ENCODE results near the gene SLC30A1. TPM values are rescaled to one million over a fixed set of nuclear protein-coding genes. Genes with fewer than 3 reads are reported as not detected.
A peak's percentile ranks its signal among the peaks of the same experiment; 100 is the strongest.

The SLC30A1 gene
- total and polyA plus RNA-seq, 5 donors from 2014 or later: 1.8 to 8.1 (median 3.7) TPM

DNA sequence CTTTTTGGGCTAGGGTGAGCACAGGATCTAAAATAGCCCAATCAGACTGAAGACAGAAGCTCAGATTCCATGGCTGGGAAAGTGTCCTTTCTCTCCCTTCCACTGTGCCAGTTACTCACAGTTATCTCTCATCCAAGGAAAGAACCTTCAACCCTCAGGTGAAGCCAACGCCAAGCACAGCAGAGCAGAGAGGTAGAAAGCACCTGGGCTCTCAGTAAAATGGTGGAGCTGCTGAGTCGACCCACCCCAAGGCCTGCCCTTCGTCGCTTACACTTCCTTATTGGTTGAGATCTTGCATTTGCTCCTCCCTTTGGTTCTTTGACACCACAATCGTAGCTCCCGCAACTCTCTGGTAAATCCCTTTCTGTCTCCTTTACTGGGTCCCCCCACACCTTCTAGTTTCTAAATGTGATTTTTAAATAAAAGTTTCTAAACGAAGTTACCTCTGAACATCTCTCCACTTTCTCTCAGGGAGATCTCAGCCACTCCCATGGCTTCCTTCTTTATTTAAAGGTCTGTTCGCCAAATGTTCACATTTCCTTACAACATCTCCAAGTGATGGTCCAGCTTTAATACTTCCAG lies 27.5 kb upstream of the SLC30A1 start:
- Histone ChIP-seq H3K36me3 (ENCODE audit: control insufficient read depth, insufficient read depth, low read length) (no peaks in the 10 kb centered on the region), H3K4me1 (ENCODE audit: control insufficient read depth, insufficient read depth, low read length, poor library complexity, severe bottlenecking) (peaks cover 6% of the 10 kb centered on the region), H3K9me3 (ENCODE audit: control insufficient read depth in 2 of 2, low read length in 2 of 2) (no peaks in the 10 kb centered on the region), H3K27me3 (ENCODE audit: control insufficient read depth, insufficient read depth, low read length) (no peaks in the 10 kb centered on the region), H3K4me3 (ENCODE audit: low read depth, low read length) (peak overlapping the region; percentile 59), H3K27ac (ENCODE audit: insufficient read depth, low read length, poor library complexity, severe bottlenecking) (peak overlapping the region; percentile 53)
- Mint-ChIP-seq H3K9me3 (no peaks in the 10 kb centered on the region), H3K36me3 (no peaks in the 10 kb centered on the region), H3K27me3 (peaks cover 11% of the 10 kb centered on the region), H3K4me1 (peaks cover 8 to 25% (median 12%) of the 10 kb centered on the region in 4 donors), H3K27ac (peak overlapping the region in 2 of 3 donors; percentile 87 to 92), H3K4me3 (peak overlapping the region; percentile 69 to 86 (median 84))
- peak in 2 of 3 donors; percentile 24 to 60 for DNase-seq
- ATAC-seq (ENCODE audit: low read depth in 2 of 2): peak; percentile 68 to 71

DNA sequence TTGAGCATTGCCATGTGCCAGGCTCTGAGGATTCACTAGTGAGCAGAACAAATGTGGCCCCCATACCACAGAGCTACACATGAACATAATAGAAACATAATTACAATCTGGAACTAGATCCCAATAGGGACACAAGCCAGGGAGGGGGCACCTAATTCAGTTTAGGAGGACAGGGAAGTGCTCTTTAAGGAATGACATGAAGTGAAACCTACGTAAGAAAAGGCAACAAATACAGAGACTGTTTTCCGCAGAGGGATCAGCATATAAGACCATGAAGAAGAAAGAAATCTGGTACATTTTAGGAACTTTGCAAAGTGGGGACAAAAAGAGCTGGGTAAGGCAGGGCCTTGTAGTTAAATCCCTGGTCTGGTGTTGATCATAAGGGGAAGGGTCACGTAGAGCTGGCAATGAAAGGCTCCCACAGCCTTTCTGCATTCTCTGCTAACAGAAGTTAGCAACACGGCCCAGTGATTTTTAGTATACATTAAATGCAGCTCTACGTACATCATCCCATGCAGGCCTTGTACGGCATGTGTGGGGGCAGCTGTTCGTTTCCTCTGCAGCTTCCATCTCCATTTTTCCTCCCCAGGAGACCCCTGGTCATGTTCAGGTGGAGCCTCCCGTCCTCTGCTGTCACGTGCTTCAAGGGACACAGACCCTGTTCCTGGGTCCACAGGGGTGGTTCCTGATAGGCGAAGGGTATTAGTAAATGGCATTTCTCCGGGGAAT lies 26.8 kb upstream of the SLC30A1 start:
- Mint-ChIP-seq H3K9me3 (no peaks in the 10 kb centered on the region), H3K4me1 (peaks cover 8 to 25% (median 12%) of the 10 kb centered on the region in 4 donors), H3K36me3 (no peaks in the 10 kb centered on the region), H3K27me3 (peaks cover 17% of the 10 kb centered on the region), H3K27ac (peak overlapping the region in 1 of 3 donors; percentile 87), H3K4me3 (peak overlapping the region in 3 of 4 donors; percentile 43 to 86 (median 83))
- DNase-seq: no peak
- no peak overlapping the region for H3K27ac ChIP-seq (ENCODE audit: insufficient read depth, low read length, poor library complexity, severe bottlenecking)
- no peak for ATAC-seq (ENCODE audit: low read depth in 2 of 2)
- peak overlapping the region; percentile 59 for H3K4me3 ChIP-seq (ENCODE audit: low read depth, low read length)
- no peaks in the 10 kb centered on the region for H3K9me3 ChIP-seq (ENCODE audit: control insufficient read depth in 2 of 2, low read length in 2 of 2)
- no peaks in the 10 kb centered on the region for H3K36me3 ChIP-seq (ENCODE audit: control insufficient read depth, insufficient read depth, low read length)
- peaks cover under 1% of the 10 kb centered on the region for H3K27me3 ChIP-seq (ENCODE audit: control insufficient read depth, insufficient read depth, low read length)
- H3K4me1 ChIP-seq (ENCODE audit: control insufficient read depth, insufficient read depth, low read length, poor library complexity, severe bottlenecking): peaks cover 6% of the 10 kb centered on the region

DNA sequence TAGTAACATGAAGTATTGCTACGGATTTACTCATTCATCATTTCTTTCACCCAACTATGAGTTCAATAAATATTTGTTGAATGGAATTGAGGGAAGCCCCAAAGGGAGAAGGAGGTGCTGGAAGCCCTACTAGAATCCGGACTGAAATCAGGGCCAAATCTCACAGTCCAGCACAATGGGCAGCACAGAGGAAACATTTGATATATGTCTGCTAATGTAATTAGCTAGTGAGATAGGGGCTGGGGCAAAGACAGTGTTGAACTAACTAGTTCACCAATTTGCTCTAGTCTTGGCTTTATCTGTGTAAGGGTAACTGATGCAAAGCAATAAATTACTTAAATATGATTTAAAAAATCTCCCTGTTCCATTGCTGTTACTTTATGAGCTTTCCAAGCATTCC lies 26.1 kb upstream of the SLC30A1 start:
- H3K27ac Mint-ChIP-seq: no peak overlapping the region
- H3K27me3 Mint-ChIP-seq: peaks cover 18% of the 10 kb centered on the region
- H3K27ac ChIP-seq (ENCODE audit: insufficient read depth, low read length, poor library complexity, severe bottlenecking): no peak overlapping the region
- H3K36me3 ChIP-seq (ENCODE audit: control insufficient read depth, insufficient read depth, low read length): no peaks in the 10 kb centered on the region
- ATAC-seq (ENCODE audit: low read depth in 2 of 2): no peak
- no peak for DNase-seq
- H3K4me1 ChIP-seq (ENCODE audit: control insufficient read depth, insufficient read depth, low read length, poor library complexity, severe bottlenecking): peaks cover 6% of the 10 kb centered on the region
- H3K4me3 Mint-ChIP-seq: no peak overlapping the region
- no peaks in the 10 kb centered on the region for H3K36me3 Mint-ChIP-seq
- H3K9me3 Mint-ChIP-seq: no peaks in the 10 kb centered on the region
- peaks cover 8 to 25% (median 12%) of the 10 kb centered on the region in 4 donors for H3K4me1 Mint-ChIP-seq
- peaks cover 2% of the 10 kb centered on the region for H3K27me3 ChIP-seq (ENCODE audit: control insufficient read depth, insufficient read depth, low read length)
- H3K4me3 ChIP-seq (ENCODE audit: low read depth, low read length): no peak overlapping the region
- no peaks in the 10 kb centered on the region for H3K9me3 ChIP-seq (ENCODE audit: control insufficient read depth in 2 of 2, low read length in 2 of 2)

DNA sequence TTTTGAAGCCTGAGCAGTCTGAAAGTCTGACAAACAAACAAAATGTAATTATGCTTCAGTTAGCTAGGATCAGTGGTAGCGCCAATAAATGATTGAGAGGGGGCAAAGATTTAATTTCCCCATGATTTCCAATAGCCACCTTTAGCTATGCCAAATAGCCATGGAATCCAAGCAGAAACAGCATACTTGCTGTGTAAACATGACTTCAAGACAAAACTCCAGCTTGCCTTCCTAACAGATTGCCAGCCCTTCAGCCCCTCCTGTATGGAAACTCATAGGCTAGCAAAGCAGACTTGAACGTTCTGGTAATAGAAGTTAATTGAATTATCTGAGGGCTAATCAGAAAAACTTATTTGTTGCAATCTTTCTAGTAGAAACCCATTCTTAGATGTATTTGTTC lies 25.6 kb upstream of the SLC30A1 start:
- H3K4me1 ChIP-seq (ENCODE audit: control insufficient read depth, insufficient read depth, low read length, poor library complexity, severe bottlenecking): peaks cover 6% of the 10 kb centered on the region
- no peak overlapping the region for H3K27ac ChIP-seq (ENCODE audit: insufficient read depth, low read length, poor library complexity, severe bottlenecking)
- Mint-ChIP-seq H3K27ac (no peak overlapping the region), H3K9me3 (no peaks in the 10 kb centered on the region), H3K27me3 (peaks cover 18% of the 10 kb centered on the region), H3K36me3 (no peaks in the 10 kb centered on the region), H3K4me3 (no peak overlapping the region), H3K4me1 (peaks cover 8 to 25% (median 12%) of the 10 kb centered on the region in 4 donors)
- DNase-seq (no peak), ATAC-seq (ENCODE audit: low read depth in 2 of 2) (no peak)
- no peaks in the 10 kb centered on the region for H3K36me3 ChIP-seq (ENCODE audit: control insufficient read depth, insufficient read depth, low read length)
- H3K27me3 ChIP-seq (ENCODE audit: control insufficient read depth, insufficient read depth, low read length): peaks cover 2% of the 10 kb centered on the region
- no peaks in the 10 kb centered on the region for H3K9me3 ChIP-seq (ENCODE audit: control insufficient read depth in 2 of 2, low read length in 2 of 2)
- H3K4me3 ChIP-seq (ENCODE audit: low read depth, low read length): no peak overlapping the region

DNA sequence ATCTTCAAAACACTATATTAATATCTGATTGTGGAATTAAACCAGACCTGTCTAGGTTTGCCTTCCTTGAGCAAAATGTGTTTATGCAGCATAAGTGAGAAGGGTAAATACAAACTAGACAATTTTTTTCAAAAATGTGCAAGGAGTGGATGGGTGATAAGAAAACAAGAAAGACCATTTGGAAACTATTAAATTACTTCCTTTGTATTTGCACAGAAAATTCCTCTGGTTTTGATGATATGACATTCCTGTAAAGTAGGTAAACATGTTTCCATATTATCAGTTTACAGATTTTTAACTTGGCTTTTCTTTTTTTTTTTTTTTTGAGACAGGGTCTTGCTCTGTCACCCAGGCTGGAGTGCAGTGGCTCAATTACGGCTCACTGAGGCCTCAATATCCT lies 24.8 kb upstream of the SLC30A1 start:
- ATAC-seq (ENCODE audit: low read depth in 2 of 2) (no peak), DNase-seq (no peak)
- Histone ChIP-seq H3K27me3 (ENCODE audit: control insufficient read depth, insufficient read depth, low read length) (peaks cover 2% of the 10 kb centered on the region), H3K9me3 (ENCODE audit: control insufficient read depth in 2 of 2, low read length in 2 of 2) (no peaks in the 10 kb centered on the region), H3K27ac (ENCODE audit: insufficient read depth, low read length, poor library complexity, severe bottlenecking) (no peak overlapping the region), H3K4me3 (ENCODE audit: low read depth, low read length) (no peak overlapping the region), H3K36me3 (ENCODE audit: control insufficient read depth, insufficient read depth, low read length) (no peaks in the 10 kb centered on the region), H3K4me1 (ENCODE audit: control insufficient read depth, insufficient read depth, low read length, poor library complexity, severe bottlenecking) (peaks cover 6% of the 10 kb centered on the region)
- H3K9me3 Mint-ChIP-seq: no peaks in the 10 kb centered on the region
- no peak overlapping the region for H3K27ac Mint-ChIP-seq
- peaks cover 24% of the 10 kb centered on the region for H3K27me3 Mint-ChIP-seq
- H3K36me3 Mint-ChIP-seq: no peaks in the 10 kb centered on the region
- no peak overlapping the region for H3K4me3 Mint-ChIP-seq
- H3K4me1 Mint-ChIP-seq: peaks cover 8 to 25% (median 12%) of the 10 kb centered on the region in 4 donors

DNA sequence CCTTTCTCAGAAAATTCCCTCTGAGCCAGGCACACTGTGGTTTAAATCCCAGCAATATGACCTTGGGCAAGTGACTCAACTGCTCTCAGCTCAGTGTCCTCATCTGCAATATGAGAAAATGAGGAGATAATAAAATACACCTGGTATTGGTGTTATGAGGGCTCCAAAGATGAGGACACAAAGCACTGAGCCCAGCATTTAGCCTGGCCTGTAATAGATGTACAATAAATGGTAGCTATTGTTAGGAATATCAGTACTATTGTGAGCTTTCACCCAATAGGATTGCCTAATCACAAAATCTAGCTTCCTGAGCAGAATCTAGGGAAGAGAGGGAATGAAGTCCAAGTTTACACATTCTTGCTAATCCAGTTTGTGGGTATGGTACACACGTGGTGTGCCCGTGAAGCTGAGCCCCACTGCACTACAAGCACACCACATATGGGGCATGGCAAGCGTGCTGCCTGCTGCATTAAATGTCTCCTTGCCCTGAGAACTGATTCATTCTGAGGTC lies 24.3 kb upstream of the SLC30A1 start:
- H3K27ac ChIP-seq (ENCODE audit: insufficient read depth, low read length, poor library complexity, severe bottlenecking): no peak overlapping the region
- DNase-seq (no peak), ATAC-seq (ENCODE audit: low read depth in 2 of 2) (no peak)
- H3K27me3 ChIP-seq (ENCODE audit: control insufficient read depth, insufficient read depth, low read length): peaks cover 2% of the 10 kb centered on the region
- Mint-ChIP-seq H3K9me3 (no peaks in the 10 kb centered on the region), H3K27ac (no peak overlapping the region), H3K4me3 (no peak overlapping the region), H3K27me3 (peaks cover 25% of the 10 kb centered on the region), H3K4me1 (peaks cover 8 to 25% (median 12%) of the 10 kb centered on the region in 4 donors), H3K36me3 (no peaks in the 10 kb centered on the region)
- no peak overlapping the region for H3K4me3 ChIP-seq (ENCODE audit: low read depth, low read length)
- H3K4me1 ChIP-seq (ENCODE audit: control insufficient read depth, insufficient read depth, low read length, poor library complexity, severe bottlenecking): peaks cover 6% of the 10 kb centered on the region
- H3K9me3 ChIP-seq (ENCODE audit: control insufficient read depth in 2 of 2, low read length in 2 of 2): no peaks in the 10 kb centered on the region
- H3K36me3 ChIP-seq (ENCODE audit: control insufficient read depth, insufficient read depth, low read length): no peaks in the 10 kb centered on the region

DNA sequence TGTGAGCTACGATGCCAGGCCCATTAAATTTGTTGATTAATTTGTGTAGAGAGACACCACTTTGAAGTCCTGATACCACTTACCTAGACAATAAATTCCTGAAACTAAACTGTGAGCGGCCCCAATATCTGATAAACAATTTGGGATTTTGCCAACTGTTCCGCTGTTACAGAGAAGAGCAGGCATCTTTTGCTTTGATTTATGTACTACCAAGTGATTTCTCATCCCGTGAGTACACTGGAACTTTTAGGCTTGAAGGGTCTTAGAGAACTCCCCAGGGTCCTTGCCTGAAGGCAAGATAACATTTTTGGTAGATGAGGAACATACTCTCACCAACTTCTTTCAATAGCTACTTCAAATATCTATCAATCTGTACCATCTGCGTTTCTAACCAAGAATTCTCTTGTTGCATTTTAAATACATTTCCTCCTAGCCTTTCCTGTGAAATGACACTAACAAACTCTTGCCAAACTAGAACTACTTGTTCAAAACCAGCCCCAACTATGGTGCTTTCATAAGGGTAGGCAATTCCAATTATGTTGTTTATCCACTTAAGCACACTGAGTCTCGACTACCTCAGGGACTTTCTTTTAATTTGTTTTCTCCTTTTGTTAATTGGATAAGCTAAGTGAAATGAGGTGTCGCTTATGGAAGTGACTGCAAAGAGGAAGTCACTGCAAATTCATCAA lies 23.2 kb upstream of the SLC30A1 start:
- Histone ChIP-seq H3K36me3 (ENCODE audit: control insufficient read depth, insufficient read depth, low read length) (no peaks in the 10 kb centered on the region), H3K27me3 (ENCODE audit: control insufficient read depth, insufficient read depth, low read length) (peaks cover 2% of the 10 kb centered on the region), H3K4me3 (ENCODE audit: low read depth, low read length) (no peak overlapping the region), H3K4me1 (ENCODE audit: control insufficient read depth, insufficient read depth, low read length, poor library complexity, severe bottlenecking) (peaks cover 5% of the 10 kb centered on the region), H3K9me3 (ENCODE audit: control insufficient read depth in 2 of 2, low read length in 2 of 2) (no peaks in the 10 kb centered on the region), H3K27ac (ENCODE audit: insufficient read depth, low read length, poor library complexity, severe bottlenecking) (no peak overlapping the region)
- Mint-ChIP-seq H3K9me3 (peaks cover 0 to 1% (median 0%) of the 10 kb centered on the region in 7 donors), H3K27ac (no peak overlapping the region), H3K4me3 (no peak overlapping the region), H3K4me1 (peaks cover 5 to 21% (median 10%) of the 10 kb centered on the region in 4 donors), H3K27me3 (peaks cover 19% of the 10 kb centered on the region), H3K36me3 (no peaks in the 10 kb centered on the region)
- ATAC-seq (ENCODE audit: low read depth in 2 of 2): no peak
- no peak for DNase-seq

Measured in CD4-positive, CD25-positive, alpha-beta regulatory T cell (primary cell).